GM06990 (cell line): ENCODE results near the gene KREMEN1.

ENCODE experiments used
- DNase-seq: peaks from one replicate; pipeline ENCODE4 v3.0.0-alpha.2; 2011; ENCODE audit not compliant: insufficient read length; ENCODE audit errors: extremely low read depth
- H3K27me3 ChIP-seq: replicated peaks from 2 replicates; pipeline ENCODE4 v1.6.0; 2011; ENCODE audit warnings: low read length; ENCODE audit not compliant: control insufficient read depth, insufficient read depth
- H3K36me3 ChIP-seq: 2 replicates; pipeline ENCODE4 v1.5.1; 2011; ENCODE audit warnings: low read length; ENCODE audit not compliant: control insufficient read depth, insufficient read depth
- H3K4me3 ChIP-seq: replicated peaks from 2 replicates; pipeline ENCODE4 v1.5.1; 2011; ENCODE audit warnings: low read depth, mild to moderate bottlenecking, control low read depth, low read length
- CTCF ChIP-seq: IDR thresholded peaks from 2 replicates; pipeline ENCODE4 v1.5.1; 2011; ENCODE audit warnings: low read length, control low read depth, mild to moderate bottlenecking, inconsistent platforms; ENCODE audit not compliant: insufficient read depth, poor library complexity, severe bottlenecking

Gene KREMEN1

GRCh38 chr22:29129808-29130140 lies 56.9 kb downstream of the KREMEN1 start:
- Histone ChIP-seq H3K36me3 (no peaks in the 10 kb centered on the region), H3K27me3 (no peaks in the 10 kb centered on the region; the same call in 1 of the 2 replicates), H3K4me3 (no peak overlapping the region)
- no peak for TF ChIP-seq CTCF
- no peak for DNase-seq

GRCh38 chr22:29130476-29130875 lies 57.6 kb downstream of the KREMEN1 start:
- Histone ChIP-seq H3K27me3 (no peaks in the 10 kb centered on the region; the same call in 1 of the 2 replicates), H3K36me3 (no peaks in the 10 kb centered on the region), H3K4me3 (no peak overlapping the region)
- no peak for DNase-seq
- TF ChIP-seq CTCF = no peak

GRCh38 chr22:29133603-29134133 lies 60.8 kb downstream of the KREMEN1 start:
- Histone ChIP-seq H3K4me3 (no peak overlapping the region), H3K36me3 (no peaks in the 10 kb centered on the region), H3K27me3 (no peaks in the 10 kb centered on the region; the same call in 1 of the 2 replicates)
- no peak for DNase-seq
- TF ChIP-seq CTCF = no peak

GRCh38 chr22:29134448-29134847 lies 61.6 kb downstream of the KREMEN1 start:
- H3K4me3 ChIP-seq = no peak overlapping the region
- no peak for TF ChIP-seq CTCF
- H3K36me3 ChIP-seq = no peaks in the 10 kb centered on the region
- no peak for DNase-seq
- no peaks in the 10 kb centered on the region; the same call in 1 of the 2 replicates for H3K27me3 ChIP-seq

GRCh38 chr22:29136782-29137700 lies 64.2 kb downstream of the KREMEN1 start:
- Histone ChIP-seq H3K4me3 (no peak overlapping the region), H3K27me3 (no peaks in the 10 kb centered on the region; the same call in 1 of the 2 replicates), H3K36me3 (no peaks in the 10 kb centered on the region)
- DNase-seq = no peak
- TF ChIP-seq CTCF = no peak
